Measurements from ENCODE around the gene RASAL2. TPM values are rescaled to one million over a fixed set of nuclear protein-coding genes. Genes with fewer than 3 reads are reported as not detected.

Gene RASAL2
- total RNA-seq, 1 experiment from 2014 or later = 22.2 TPM

- H3K27me3 ChIP-seq (ENCODE audit: insufficient read depth, low read length) = no peaks in the 10 kb centered on the region
- no peaks in the 10 kb centered on the region for H3K23me2 ChIP-seq (ENCODE audit: insufficient read length, low read depth, low read length, poor library complexity, severe bottlenecking)
- H3K79me2 ChIP-seq (ENCODE audit: insufficient read depth, low read length) = peaks cover 10% of the 10 kb centered on the region; the same call in 1 of the 2 replicates
- no peak overlapping the region for H3K27ac ChIP-seq (ENCODE audit: insufficient read length, low read depth, low read length)
- no peak overlapping the region for H3K4ac ChIP-seq (ENCODE audit: low read depth, low read length)
- Mint-ChIP-seq H3K4me3 (no peak overlapping the region), H3K27ac (no peak overlapping the region), H3K9me3 (no peaks in the 10 kb centered on the region), H3K36me3 (ENCODE audit: insufficient read depth in 1 of 3, low read depth in 3 of 3) (no peaks in the 10 kb centered on the region), H3K27me3 (ENCODE audit: low read depth) (no peaks in the 10 kb centered on the region), H3K4me1 (peaks cover 16 to 22% of the 10 kb centered on the region in 2 experiments)
- H3K9ac ChIP-seq (ENCODE audit: extremely low read depth, insufficient read length, low read length) = no peak overlapping the region
- 0 out of 2 replicates have a peak, but pooled peaks cover 4% of the 10 kb centered on the region for H3K4me1 ChIP-seq (ENCODE audit: insufficient read depth, low read length)
- no peak overlapping the region for H2BK5ac ChIP-seq (ENCODE audit: insufficient read length, low read length)
- H4K8ac ChIP-seq (replicated peaks; ENCODE audit: insufficient read length, low read depth, low read length) = no peak overlapping the region
- no CpG with 5 or more reads among the region's 1 CpG for WGBS (ENCODE audit: extremely low coverage, insufficient read length, low lambda C conversion rate)
- H3K79me1 ChIP-seq (ENCODE audit: insufficient read depth, low read depth, low read length, poor library complexity, severe bottlenecking) = peaks cover 5% of the 10 kb centered on the region
- H2BK120ac ChIP-seq (ENCODE audit: low read depth, low read length, poor library complexity, severe bottlenecking) = no peak overlapping the region
- no peak overlapping the region for H3T11ph ChIP-seq (ENCODE audit: low read length)
- TF ChIP-seq, protein P1, sequence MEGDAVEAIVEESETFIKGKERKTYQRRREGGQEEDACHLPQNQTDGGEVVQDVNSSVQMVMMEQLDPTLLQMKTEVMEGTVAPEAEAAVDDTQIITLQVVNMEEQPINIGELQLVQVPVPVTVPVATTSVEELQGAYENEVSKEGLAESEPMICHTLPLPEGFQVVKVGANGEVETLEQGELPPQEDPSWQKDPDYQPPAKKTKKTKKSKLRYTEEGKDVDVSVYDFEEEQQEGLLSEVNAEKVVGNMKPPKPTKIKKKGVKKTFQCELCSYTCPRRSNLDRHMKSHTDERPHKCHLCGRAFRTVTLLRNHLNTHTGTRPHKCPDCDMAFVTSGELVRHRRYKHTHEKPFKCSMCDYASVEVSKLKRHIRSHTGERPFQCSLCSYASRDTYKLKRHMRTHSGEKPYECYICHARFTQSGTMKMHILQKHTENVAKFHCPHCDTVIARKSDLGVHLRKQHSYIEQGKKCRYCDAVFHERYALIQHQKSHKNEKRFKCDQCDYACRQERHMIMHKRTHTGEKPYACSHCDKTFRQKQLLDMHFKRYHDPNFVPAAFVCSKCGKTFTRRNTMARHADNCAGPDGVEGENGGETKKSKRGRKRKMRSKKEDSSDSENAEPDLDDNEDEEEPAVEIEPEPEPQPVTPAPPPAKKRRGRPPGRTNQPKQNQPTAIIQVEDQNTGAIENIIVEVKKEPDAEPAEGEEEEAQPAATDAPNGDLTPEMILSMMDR (conservative IDR thresholded peaks at IDR 0.05) = no peak
- H3K9me3 ChIP-seq (ENCODE audit: control insufficient read depth, low read depth, low read length) = no peaks in the 10 kb centered on the region
- no peak overlapping the region for H2BK20ac ChIP-seq (ENCODE audit: low read depth, low read length, poor library complexity, severe bottlenecking)
- no peak for DNase-seq
- no peak overlapping the region for H2AK5ac ChIP-seq (ENCODE audit: insufficient read length, low read length)
- no peak overlapping the region for H2BK12ac ChIP-seq (ENCODE audit: insufficient read length, low read depth, low read length)
- no peak overlapping the region for H4K5ac ChIP-seq (ENCODE audit: insufficient read length, low read depth, low read length)
- no peak overlapping the region for H3K18ac ChIP-seq (ENCODE audit: insufficient read length, low read depth, low read length)
- no peak overlapping the region for H2BK15ac ChIP-seq (ENCODE audit: low read depth, low read length)
- no peak overlapping the region for H3K14ac ChIP-seq (ENCODE audit: insufficient read depth, low read length)
- H3K4me2 ChIP-seq (ENCODE audit: insufficient read depth, insufficient read length, low read length) = no peak overlapping the region
- H2AFZ ChIP-seq (ENCODE audit: low read length) = no peak overlapping the region
- H3K56ac ChIP-seq (ENCODE audit: insufficient read length, low read depth, low read length) = no peak overlapping the region
- H4K20me1 ChIP-seq (ENCODE audit: control insufficient read depth, insufficient read depth, insufficient read length) = no peaks in the 10 kb centered on the region
- H3K23ac ChIP-seq (ENCODE audit: insufficient read length, low read depth, low read length) = no peak overlapping the region
- H4K91ac ChIP-seq (ENCODE audit: insufficient read length, low read depth, low read length) = no peak overlapping the region
These were observed 7.8 kb downstream of the RASAL2 start for GRCh38 chr1:178101654-178102053.
